Sigmoid colon (tissue), 7 donors: ENCODE data around the gene GADD45B. TPM values are rescaled to one million over a fixed set of nuclear protein-coding genes. Genes with fewer than 3 reads are reported as not detected.

Source experiments
- DNase-seq: peaks from one replicate; pipeline ENCODE4 v3.0.0-alpha.2; 2019
- H3K27ac ChIP-seq, 4 donors: fragments of 200-600 bp; sonication (generic); one replicate each; pipeline ENCODE4 v1.5.1; 2016 to 2019; ENCODE audit warnings: mild to moderate bottlenecking in 1 of 4
- H3K27me3 ChIP-seq, 3 donors: fragments of 200-600 bp; sonication (generic); one replicate each; pipeline ENCODE4 v1.5.1; 2019; ENCODE audit warnings: mild to moderate bottlenecking in 1 of 3
- H3K36me3 ChIP-seq, 4 donors: fragments of 200-600 bp; sonication (generic); one replicate each; pipeline ENCODE4 v1.5.1; 2016 to 2019
- H3K4me1 ChIP-seq, 4 donors: fragments of 200-600 bp; sonication (generic); one replicate each; pipeline ENCODE4 v1.5.1; 2017 to 2019
- H3K4me3 ChIP-seq, 4 donors: fragments of 200-600 bp; sonication (generic); one replicate each; pipeline ENCODE4 v1.5.1; 2017 to 2019; ENCODE audit warnings: mild to moderate bottlenecking in 2 of 4, moderate library complexity in 1 of 4
- H3K9me3 ChIP-seq, 4 donors: fragments of 200-600 bp in 3 of 4; sonication (generic) in 3 of 4; one replicate each; pipeline versions ENCODE4 v1.5.1 to v1.6.1; 2013 to 2019
- EP300 ChIP-seq, 4 donors: sonication (generic); formaldehyde crosslinking; IDR thresholded peaks; one replicate each; pipeline ENCODE4 v1.6.1; 2017; ENCODE audit warnings: antibody characterized with exemption in 4 of 4
- POLR2A ChIP-seq, 2 donors: fragments of 450-650 bp; IDR thresholded peaks; one replicate each; pipeline ENCODE4 v1.6.1; 2016; ENCODE audit warnings: antibody characterized with exemption in 2 of 2, mild to moderate bottlenecking in 2 of 2, moderate library complexity in 2 of 2
- POLR2AphosphoS5 ChIP-seq, 4 donors: sonication (generic); formaldehyde crosslinking; IDR thresholded peaks; one replicate each; pipeline ENCODE4 v1.6.1; 2017; ENCODE audit warnings: antibody characterized with exemption in 4 of 4
- WGBS, 2 donors: extraction: QIAGEN DNeasy Blood & Tissue Kit; methylation state at CpG; one replicate each; pipeline ENCODE4 v1.1.7; 2013; 5-methylcytosine and 5-hydroxymethylcytosine counted together
- intact Hi-C: fragments of 100-400 bp; cut with DNase I; formaldehyde crosslinking; loops from one replicate; pipeline ENCODE4 v1.15.1; 2023
- polyA plus RNA-seq, 3 donors: library from polyadenylated mRNA; stranded (reverse); fragments of 200-250 nt; gene quantifications; one replicate each; pipeline ENCODE4 v1.2.3, GENCODE V29; 2013
- total RNA-seq, 4 donors: library from RNA; depleted of rRNA; stranded (reverse); fragments of >200 nt; gene quantifications; one replicate each; pipeline ENCODE4 v1.1.0, GENCODE V29; 2016
- TF ChIP-seq, protein P1 (sequence below), 4 experiments: fragments of 450-650 bp in 3 of 4; fragments of 200-600 bp in 1 of 4; IDR thresholded peaks; one replicate each; pipeline ENCODE4 v1.5.1; 2016 to 2019; ENCODE audit warnings: antibody characterized with exemption in 4 of 4, mild to moderate bottlenecking in 3 of 4, moderate library complexity in 2 of 4
- donor health status: healthy with polysubstance abuse.
- donor health status: Bipolar disorder and iron deficiency.
- donor health status: healthy.

GADD45B gene
- total and polyA plus RNA-seq, 7 donors, result 25.0 to 708 (median 82.0) TPM

DNA sequence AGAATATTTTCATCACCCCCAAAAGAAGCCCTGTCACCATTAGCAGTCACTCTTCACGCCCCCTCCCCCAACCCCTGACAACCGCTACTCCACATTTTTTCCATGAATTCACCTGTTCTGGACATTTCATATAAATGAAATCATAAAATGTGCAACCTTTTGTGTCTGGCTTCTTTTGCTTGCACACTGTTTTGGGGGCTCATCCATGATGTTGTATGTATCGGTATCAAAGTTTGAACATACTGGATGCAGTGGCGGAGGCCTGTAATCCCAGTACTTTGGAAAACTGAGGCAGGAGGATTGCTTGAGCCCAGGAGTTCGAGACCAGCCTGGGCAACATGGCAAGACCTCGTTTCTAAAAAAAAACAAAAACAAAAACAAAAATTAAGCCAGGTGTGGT lies 7.2 kb downstream of the GADD45B start:
- H3K4me3 ChIP-seq, result no peak overlapping the region
- H3K36me3 ChIP-seq, result peaks cover 0 to 3% (median 0%) of the 10 kb centered on the region in 4 donors
- H3K27me3 ChIP-seq, result no peaks in the 10 kb centered on the region
- H3K9me3 ChIP-seq, result peaks cover 0 to 5% (median 2%) of the 10 kb centered on the region in 4 donors
- no peak for DNase-seq
- 72 to 90% methylated on average over 6 of the region's 6 CpGs for WGBS, 2 donors
- TF ChIP-seq, protein P1, sequence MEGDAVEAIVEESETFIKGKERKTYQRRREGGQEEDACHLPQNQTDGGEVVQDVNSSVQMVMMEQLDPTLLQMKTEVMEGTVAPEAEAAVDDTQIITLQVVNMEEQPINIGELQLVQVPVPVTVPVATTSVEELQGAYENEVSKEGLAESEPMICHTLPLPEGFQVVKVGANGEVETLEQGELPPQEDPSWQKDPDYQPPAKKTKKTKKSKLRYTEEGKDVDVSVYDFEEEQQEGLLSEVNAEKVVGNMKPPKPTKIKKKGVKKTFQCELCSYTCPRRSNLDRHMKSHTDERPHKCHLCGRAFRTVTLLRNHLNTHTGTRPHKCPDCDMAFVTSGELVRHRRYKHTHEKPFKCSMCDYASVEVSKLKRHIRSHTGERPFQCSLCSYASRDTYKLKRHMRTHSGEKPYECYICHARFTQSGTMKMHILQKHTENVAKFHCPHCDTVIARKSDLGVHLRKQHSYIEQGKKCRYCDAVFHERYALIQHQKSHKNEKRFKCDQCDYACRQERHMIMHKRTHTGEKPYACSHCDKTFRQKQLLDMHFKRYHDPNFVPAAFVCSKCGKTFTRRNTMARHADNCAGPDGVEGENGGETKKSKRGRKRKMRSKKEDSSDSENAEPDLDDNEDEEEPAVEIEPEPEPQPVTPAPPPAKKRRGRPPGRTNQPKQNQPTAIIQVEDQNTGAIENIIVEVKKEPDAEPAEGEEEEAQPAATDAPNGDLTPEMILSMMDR (IDR thresholded peaks at IDR 0.05), result no peak
- TF ChIP-seq POLR2A (IDR thresholded peaks at IDR 0.05), result no peak
- no peak for TF ChIP-seq POLR2AphosphoS5 (IDR thresholded peaks at IDR 0.05)
- TF ChIP-seq EP300 (IDR thresholded peaks at IDR 0.05), result no peak
- intact Hi-C loops, result no loop called here
- H3K4me1 ChIP-seq, result peaks cover 0 to 17% (median 11%) of the 10 kb centered on the region in 4 donors
- H3K27ac ChIP-seq, result no peak overlapping the region

DNA sequence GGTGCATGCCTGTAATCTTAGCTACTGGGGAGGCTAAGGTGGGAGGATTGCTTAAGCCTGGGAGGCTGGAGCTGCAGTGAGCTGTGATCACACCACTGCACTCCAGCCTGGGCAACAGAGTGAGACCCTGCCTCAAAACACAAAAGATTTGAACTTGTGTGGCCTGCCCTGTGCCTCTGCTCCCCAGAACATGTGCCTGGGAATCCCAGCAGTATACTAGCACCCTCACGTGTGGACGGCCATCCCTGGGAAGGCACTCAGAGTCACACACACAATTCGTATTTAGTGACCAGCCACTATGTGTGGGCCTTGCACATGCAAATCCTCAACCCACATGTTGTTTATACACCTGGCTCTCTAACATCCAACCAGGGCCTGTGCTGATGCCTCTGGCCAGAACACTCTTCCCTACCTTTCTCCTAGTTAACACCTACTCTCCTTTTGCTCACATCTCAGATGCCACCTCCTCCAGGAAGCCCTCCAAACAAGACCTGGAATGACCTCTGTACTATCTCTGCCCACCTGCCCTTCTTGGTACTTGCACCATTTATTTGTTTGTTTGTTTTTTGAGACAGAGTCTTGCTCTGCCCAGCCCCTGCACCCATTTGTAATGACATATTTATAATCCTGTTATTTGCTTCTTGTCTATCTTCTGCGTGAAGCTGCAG lies 7.7 kb downstream of the GADD45B start:
- Histone ChIP-seq H3K27me3 (no peaks in the 10 kb centered on the region), H3K4me1 (peaks cover 0 to 17% (median 15%) of the 10 kb centered on the region in 4 donors), H3K27ac (no peak overlapping the region), H3K4me3 (no peak overlapping the region), H3K36me3 (no peaks in the 10 kb centered on the region), H3K9me3 (peaks cover 0 to 5% (median 2%) of the 10 kb centered on the region in 4 donors)
- WGBS, 2 donors, result 84 to 93% methylated on average over 4 of the region's 4 CpGs
- DNase-seq, result no peak
- intact Hi-C loops, result no loop called here
- TF ChIP-seq POLR2A (IDR thresholded peaks at IDR 0.05), result no peak
- TF ChIP-seq POLR2AphosphoS5 (IDR thresholded peaks at IDR 0.05), result no peak
- TF ChIP-seq, protein P1 (IDR thresholded peaks at IDR 0.05), result no peak
- no peak for TF ChIP-seq EP300 (IDR thresholded peaks at IDR 0.05)

DNA sequence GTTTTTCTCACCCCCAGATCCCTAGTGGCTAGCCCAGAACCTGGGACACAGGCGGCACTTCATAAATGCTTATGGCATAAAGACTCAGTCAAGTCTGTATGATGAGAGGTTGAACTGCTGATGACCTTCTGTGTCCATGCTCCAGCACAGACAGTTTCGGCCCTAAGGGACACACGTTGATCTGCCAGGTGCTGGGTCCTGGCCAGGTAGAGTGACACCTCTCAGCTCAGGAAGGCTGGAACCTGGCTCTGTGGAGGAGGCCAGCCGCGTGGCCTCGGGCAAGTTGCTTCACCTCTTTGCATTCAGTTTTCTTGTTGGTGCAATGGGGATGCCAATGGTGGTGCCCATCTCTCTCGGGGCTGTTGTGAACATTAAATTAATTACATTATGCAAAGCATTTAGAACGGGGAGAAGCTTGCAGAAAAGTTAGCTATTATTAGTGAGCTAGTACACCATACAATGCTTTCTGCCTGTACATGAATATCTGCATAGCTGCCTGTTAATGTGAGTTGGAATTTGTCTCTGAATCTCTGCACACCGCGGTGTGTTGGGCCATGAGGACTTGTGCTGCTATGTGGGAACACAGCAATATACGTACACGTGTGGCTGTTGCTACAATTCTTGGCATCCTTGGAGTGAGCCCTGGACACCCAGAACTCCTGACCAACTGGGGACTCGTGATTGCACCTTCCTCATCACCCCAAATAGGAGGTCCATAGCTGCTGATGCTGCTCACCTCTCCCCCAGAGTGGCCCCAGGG lies 8.4 kb downstream of the GADD45B start:
- H3K36me3 ChIP-seq, result no peaks in the 10 kb centered on the region
- H3K9me3 ChIP-seq, result peaks cover 0 to 5% (median 2%) of the 10 kb centered on the region in 4 donors
- WGBS, 2 donors, result 82 to 89% methylated on average over 13 of the region's 13 CpGs
- H3K4me1 ChIP-seq, result peaks cover 0 to 17% (median 14%) of the 10 kb centered on the region in 4 donors
- no peaks in the 10 kb centered on the region for H3K27me3 ChIP-seq
- DNase-seq, result no peak
- TF ChIP-seq POLR2A (IDR thresholded peaks at IDR 0.05) (no peak), POLR2AphosphoS5 (IDR thresholded peaks at IDR 0.05) (no peak), EP300 (IDR thresholded peaks at IDR 0.05) (no peak)
- TF ChIP-seq, protein P1 (IDR thresholded peaks at IDR 0.05), result no peak
- no peak overlapping the region for H3K4me3 ChIP-seq
- intact Hi-C loops, result no loop called here
- no peak overlapping the region for H3K27ac ChIP-seq

DNA sequence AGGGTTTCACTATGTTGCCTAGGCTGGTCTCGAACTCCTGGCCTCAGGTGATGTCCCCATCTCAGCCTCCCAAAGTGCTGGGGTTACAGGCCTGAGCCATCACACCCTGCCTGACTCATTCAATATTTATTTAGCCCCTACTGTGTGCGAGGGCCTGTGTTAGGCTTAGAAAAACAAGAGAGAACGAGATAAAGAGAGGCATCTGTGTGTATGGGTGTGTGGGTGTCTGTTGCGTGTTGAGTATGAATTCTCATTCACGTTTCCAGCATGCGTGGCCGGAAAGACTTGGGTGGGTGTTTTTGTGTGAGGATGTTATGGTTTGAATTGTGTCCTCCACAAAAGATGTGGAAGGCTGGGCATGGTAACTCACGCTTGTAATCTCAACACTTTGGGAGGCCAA lies 9.5 kb downstream of the GADD45B start:
- Histone ChIP-seq H3K4me3 (no peak overlapping the region), H3K27ac (no peak overlapping the region), H3K27me3 (no peaks in the 10 kb centered on the region), H3K4me1 (peaks cover 0 to 21% (median 18%) of the 10 kb centered on the region in 4 donors), H3K36me3 (no peaks in the 10 kb centered on the region), H3K9me3 (peaks cover 0 to 5% (median 2%) of the 10 kb centered on the region in 4 donors)
- DNase-seq, result no peak
- intact Hi-C loops, result no loop called here
- WGBS, 2 donors, result 76 to 82% methylated on average over 8 of the region's 8 CpGs
- TF ChIP-seq EP300 (IDR thresholded peaks at IDR 0.05), result no peak
- TF ChIP-seq, protein P1 (IDR thresholded peaks at IDR 0.05), result no peak
- TF ChIP-seq POLR2AphosphoS5 (IDR thresholded peaks at IDR 0.05), result no peak
- TF ChIP-seq POLR2A (IDR thresholded peaks at IDR 0.05), result no peak
